Karpas-422 (cell line): ENCODE measurements around the gene IRF7. TPM values are rescaled to one million over a fixed set of nuclear protein-coding genes. Genes with fewer than 3 reads are reported as not detected.
A peak's percentile ranks its signal among the peaks of the same experiment; 100 is the strongest.
"Not testable (repeated sequence)": the region's sequence is repeated elsewhere in the genome, so short reads cannot be mapped to it uniquely, and the experiment has no call there.

Experiments used
- DNase-seq: peaks from one replicate; pipeline ENCODE4 v3.0.0-alpha.2; 2015
- H2AFZ ChIP-seq: fragments of 200-600 bp; sonication (generic); 2 replicates; pipeline ENCODE4 v1.6.1; 2014; ENCODE audit warnings: antibody characterized with exemption, low read length, mixed read lengths
- H3K27ac ChIP-seq: fragments of 200-600 bp; sonication (generic); 2 replicates; pipeline ENCODE4 v1.5.1; 2014; ENCODE audit warnings: mild to moderate bottlenecking, low read length, moderate library complexity
- H3K27me3 ChIP-seq: fragments of 200-600 bp; sonication (generic); 2 replicates; pipeline ENCODE4 v1.6.1; 2014; ENCODE audit warnings: low read length, mixed read lengths
- H3K36me3 ChIP-seq: fragments of 200-600 bp; sonication (generic); 2 replicates; pipeline ENCODE4 v1.6.1; 2014; ENCODE audit warnings: low read length, mixed read lengths; ENCODE audit not compliant: insufficient read depth
- H3K4me1 ChIP-seq: fragments of 200-600 bp; sonication (generic); 2 replicates; pipeline ENCODE4 v1.6.1; 2014; ENCODE audit warnings: mild to moderate bottlenecking, low read length, mixed read lengths
- H3K4me2 ChIP-seq: fragments of 200-600 bp; sonication (generic); 2 replicates; pipeline ENCODE4 v1.6.1; 2014; ENCODE audit warnings: low read length, low read depth, mild to moderate bottlenecking; ENCODE audit not compliant: poor library complexity, severe bottlenecking
- H3K4me3 ChIP-seq: fragments of 200-600 bp; sonication (generic); 2 replicates; pipeline ENCODE4 v1.5.1; 2014; ENCODE audit warnings: mild to moderate bottlenecking, antibody characterized with exemption, low read length, mixed read lengths
- H3K79me2 ChIP-seq: fragments of 200-600 bp; sonication (generic); 2 replicates; pipeline ENCODE4 v1.6.1; 2014; ENCODE audit warnings: mild to moderate bottlenecking, low read length, mixed read lengths
- H3K9ac ChIP-seq: fragments of 200-600 bp; sonication (generic); 2 replicates; pipeline ENCODE4 v1.6.0; 2014; ENCODE audit warnings: low read length
- H3K9me2 ChIP-seq: fragments of 200-600 bp; sonication (generic), shearing (Covaris generic); replicated peaks from 2 replicates; pipeline ENCODE4 v1.6.0; 2014; ENCODE audit warnings: mild to moderate bottlenecking, low read length, moderate library complexity; ENCODE audit not compliant: insufficient read depth
- H3K9me3 ChIP-seq: fragments of 300-700, 200-600 bp; sonication (generic); 2 replicates; pipeline ENCODE4 v1.6.1; 2014; ENCODE audit warnings: low read length, mixed read lengths
- H4K20me1 ChIP-seq: fragments of 200-600 bp; sonication (generic); 2 replicates; pipeline ENCODE4 v1.6.1; 2014; ENCODE audit warnings: mild to moderate bottlenecking, antibody characterized with exemption, low read length, low read depth; ENCODE audit not compliant: insufficient read depth
- total RNA-seq: library from RNA; depleted of rRNA; stranded (reverse); fragments of >200 nt; shearing (Covaris generic); gene quantifications from 2 replicates; pipeline ENCODE4 v1.2.3, GENCODE V29; 2014; ENCODE audit warnings: low replicate concordance

Gene IRF7
- total RNA-seq, 1 experiment from 2014 or later = 34.6 TPM

- no peaks in the 10 kb centered on the region for H3K9me2 ChIP-seq
- no peak overlapping the region for H2AFZ ChIP-seq
- peaks cover 29% of the 10 kb centered on the region for H4K20me1 ChIP-seq
- H3K9ac ChIP-seq = no peak overlapping the region
- no peaks in the 10 kb centered on the region for H3K27me3 ChIP-seq
- H3K4me2 ChIP-seq = peak overlapping the region; percentile 11
- H3K27ac ChIP-seq = no peak overlapping the region
- H3K9me3 ChIP-seq = no peaks in the 10 kb centered on the region
- H3K4me3 ChIP-seq = no peak overlapping the region
- no peak for DNase-seq
- peaks cover 31% of the 10 kb centered on the region for H3K79me2 ChIP-seq
- no peaks in the 10 kb centered on the region for H3K36me3 ChIP-seq
- H3K4me1 ChIP-seq = peaks cover 19% of the 10 kb centered on the region
These were observed 41.0 kb downstream of the IRF7 start for GRCh38 chr11:574632-575312.

- H3K9me2 ChIP-seq, DNase-seq, H3K27ac ChIP-seq, H3K9me3 ChIP-seq, H2AFZ ChIP-seq, H3K27me3 ChIP-seq, H3K4me3 ChIP-seq, H3K36me3 ChIP-seq, H3K9ac ChIP-seq: not testable (repeated sequence)
- Histone ChIP-seq H3K4me2 (peak overlapping the region; percentile 11), H4K20me1 (peaks cover 23% of the 10 kb centered on the region; the same call in 1 of the 2 replicates), H3K79me2 (peaks cover 25% of the 10 kb centered on the region), H3K4me1 (peaks cover 24% of the 10 kb centered on the region)
These were observed 41.6 kb downstream of the IRF7 start for GRCh38 chr11:574031-574570.

GRCh38 chr11:573146-573759 lies 42.5 kb downstream of the IRF7 start:
- Histone ChIP-seq H3K27ac (no peak overlapping the region), H3K4me2 (no peak overlapping the region), H3K4me3 (no peak overlapping the region), H3K9me2 (no peaks in the 10 kb centered on the region), H2AFZ (no peak overlapping the region), H3K4me1 (peaks cover 25% of the 10 kb centered on the region), H3K79me2 (peaks cover 16% of the 10 kb centered on the region), H3K27me3 (no peaks in the 10 kb centered on the region), H3K9ac (no peak overlapping the region), H3K36me3 (no peaks in the 10 kb centered on the region), H3K9me3 (no peaks in the 10 kb centered on the region), H4K20me1 (peaks cover 14% of the 10 kb centered on the region; the same call in 1 of the 2 replicates)
- DNase-seq = no peak

- H2AFZ ChIP-seq = no peak overlapping the region
- H3K79me2 ChIP-seq = peaks cover 7% of the 10 kb centered on the region
- H3K27me3 ChIP-seq = no peaks in the 10 kb centered on the region
- no peak overlapping the region for H3K9ac ChIP-seq
- H3K4me3 ChIP-seq = no peak overlapping the region
- H3K27ac ChIP-seq = no peak overlapping the region
- no peaks in the 10 kb centered on the region for H3K36me3 ChIP-seq
- no peaks in the 10 kb centered on the region for H3K9me3 ChIP-seq
- H3K4me1 ChIP-seq = peaks cover 23% of the 10 kb centered on the region
- no peaks in the 10 kb centered on the region; the same call in 1 of the 2 replicates for H4K20me1 ChIP-seq
- H3K9me2 ChIP-seq = no peaks in the 10 kb centered on the region
- DNase-seq = no peak
- no peak overlapping the region for H3K4me2 ChIP-seq
These were observed 44.0 kb downstream of the IRF7 start for GRCh38 chr11:571802-572185.

- H3K27ac ChIP-seq = no peak overlapping the region
- H3K9ac ChIP-seq = peak overlapping the region; percentile 86
- H4K20me1 ChIP-seq = 0 out of 2 replicates have a peak, but pooled peaks cover 6% of the 10 kb centered on the region
- H3K9me3 ChIP-seq = no peaks in the 10 kb centered on the region
- H3K9me2 ChIP-seq = no peaks in the 10 kb centered on the region
- H3K4me1 ChIP-seq = peaks cover 18% of the 10 kb centered on the region
- H3K36me3 ChIP-seq = no peaks in the 10 kb centered on the region
- no peak for DNase-seq
- H2AFZ ChIP-seq = no peak overlapping the region
- H3K27me3 ChIP-seq = no peaks in the 10 kb centered on the region
- peak overlapping the region; percentile 80 for H3K4me3 ChIP-seq
- H3K4me2 ChIP-seq = peak overlapping the region; percentile 95
- peaks cover 6% of the 10 kb centered on the region; the same call in 1 of the 2 replicates for H3K79me2 ChIP-seq
These were observed 46.4 kb downstream of the IRF7 start for GRCh38 chr11:569158-569885.

- peak overlapping the region; percentile 80 for H3K4me3 ChIP-seq
- H2AFZ ChIP-seq = no peak overlapping the region
- H3K36me3 ChIP-seq = no peaks in the 10 kb centered on the region
- H3K4me2 ChIP-seq = peak overlapping the region; percentile 95
- H3K9me3 ChIP-seq = no peaks in the 10 kb centered on the region
- peak overlapping the region; percentile 86 for H3K9ac ChIP-seq
- peak; percentile 98 for DNase-seq
- peaks cover 16% of the 10 kb centered on the region for H3K4me1 ChIP-seq
- peaks cover 6% of the 10 kb centered on the region; the same call in 1 of the 2 replicates for H3K79me2 ChIP-seq
- no peak overlapping the region for H3K27ac ChIP-seq
- H3K9me2 ChIP-seq = no peaks in the 10 kb centered on the region
- H3K27me3 ChIP-seq = no peaks in the 10 kb centered on the region
- H4K20me1 ChIP-seq = peaks cover 11% of the 10 kb centered on the region; the same call in 1 of the 2 replicates
These were observed 47.2 kb downstream of the IRF7 start for GRCh38 chr11:568306-569157.

GRCh38 chr11:567629-568292 lies 48.0 kb downstream of the IRF7 start:
- peak overlapping the region; percentile 68 for H3K4me3 ChIP-seq
- H4K20me1 ChIP-seq = peaks cover 11% of the 10 kb centered on the region; the same call in 1 of the 2 replicates
- no peaks in the 10 kb centered on the region for H3K9me3 ChIP-seq
- H2AFZ ChIP-seq = no peak overlapping the region
- DNase-seq = no peak
- peak overlapping the region; percentile 65 for H3K9ac ChIP-seq
- peak overlapping the region; percentile 83 for H3K4me2 ChIP-seq
- no peak overlapping the region; the same call in 1 of the 2 replicates for H3K27ac ChIP-seq
- no peaks in the 10 kb centered on the region for H3K36me3 ChIP-seq
- peaks cover 6% of the 10 kb centered on the region; the same call in 1 of the 2 replicates for H3K79me2 ChIP-seq
- H3K4me1 ChIP-seq = peaks cover 16% of the 10 kb centered on the region
- H3K27me3 ChIP-seq = no peaks in the 10 kb centered on the region
- no peaks in the 10 kb centered on the region for H3K9me2 ChIP-seq
